ACC112 (cell line): ENCODE data around the gene DSTYK.

Source experiments
- H2AFZ ChIP-seq: fragments of 200-600 bp; sonication (generic); one replicate; pipeline ENCODE4 v1.6.0; 2017; ENCODE audit warnings: antibody characterized with exemption, low read length; ENCODE audit not compliant: unreplicated experiment
- H3K27ac ChIP-seq: fragments of 200-600 bp; sonication (generic); 2 replicates; pipeline ENCODE4 v1.5.1; 2014; ENCODE audit warnings: low read depth, mild to moderate bottlenecking, antibody characterized with exemption, low read length, moderate library complexity
- H3K27me3 ChIP-seq: fragments of 200-600 bp; sonication (generic); 2 replicates; pipeline ENCODE4 v1.6.1; 2014; ENCODE audit warnings: mild to moderate bottlenecking, antibody characterized with exemption, low read length, moderate library complexity, mixed read lengths; ENCODE audit not compliant: insufficient read depth
- H3K36me3 ChIP-seq: fragments of 200-600 bp; sonication (generic); 2 replicates; pipeline ENCODE4 v1.6.1; 2016; ENCODE audit warnings: mild to moderate bottlenecking, antibody characterized with exemption, low read length, moderate library complexity, mixed read lengths; ENCODE audit not compliant: insufficient read depth
- H3K4me1 ChIP-seq: fragments of 200-600 bp; sonication (generic); one replicate; pipeline ENCODE4 v1.6.1; 2016; ENCODE audit warnings: low read length, mixed read lengths; ENCODE audit not compliant: insufficient read depth, unreplicated experiment, control insufficient read depth
- H3K4me3 ChIP-seq: fragments of 200-600 bp; sonication (generic); 2 replicates; pipeline ENCODE4 v1.5.1; 2014; ENCODE audit warnings: mild to moderate bottlenecking, low read depth, low read length
- H3K79me2 ChIP-seq: fragments of 200-600 bp; sonication (generic); one replicate; pipeline ENCODE4 v1.6.0; 2016; ENCODE audit warnings: low read length; ENCODE audit not compliant: control insufficient read depth, unreplicated experiment, insufficient read depth

The DSTYK gene

DNA sequence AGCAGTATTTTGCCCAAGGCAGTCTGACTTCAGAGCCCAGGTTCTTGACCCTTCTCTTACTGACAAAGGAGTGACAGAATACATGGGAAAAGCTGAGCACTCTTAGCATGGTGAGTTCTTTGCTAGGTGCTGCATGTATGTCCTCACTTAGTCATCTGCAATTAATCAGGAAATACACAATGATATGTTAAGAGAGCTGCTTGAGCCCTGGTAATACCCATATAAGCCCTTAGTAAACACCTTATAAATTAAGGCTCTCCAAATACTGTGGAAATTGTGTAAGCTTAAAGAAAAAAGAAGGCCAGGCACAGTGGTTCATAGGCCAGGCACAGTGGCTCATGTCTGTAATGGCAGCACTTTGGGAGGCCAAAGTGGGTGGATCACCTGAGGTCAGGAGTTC, 113.3 kb downstream of the DSTYK start:
- Histone ChIP-seq H3K4me3 (no peak overlapping the region), H3K79me2 (no peaks in the 10 kb centered on the region), H2AFZ (no peak overlapping the region), H3K27me3 (no peaks in the 10 kb centered on the region), H3K4me1 (no peaks in the 10 kb centered on the region), H3K36me3 (peaks cover 60% of the 10 kb centered on the region), H3K27ac (no peak overlapping the region)

DNA sequence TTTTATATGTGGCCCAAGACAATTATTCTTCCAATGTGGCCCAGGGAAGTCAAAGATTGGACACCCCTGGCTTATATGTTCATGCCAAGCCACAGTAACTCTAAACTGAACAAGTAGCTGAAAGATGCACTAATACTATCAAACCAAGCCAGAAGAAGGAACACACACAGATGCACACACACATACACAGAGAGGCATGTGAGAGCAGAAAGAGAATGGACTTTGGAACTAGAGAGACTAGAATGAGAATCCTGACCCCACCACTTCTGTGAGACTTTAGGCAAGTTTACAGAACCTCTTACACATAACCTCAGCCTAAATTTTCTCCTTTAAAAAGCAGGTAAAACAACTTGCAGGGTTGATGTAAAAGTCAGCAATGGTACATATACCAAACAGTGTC, 116.1 kb downstream of the DSTYK start:
- Histone ChIP-seq H3K4me1 (peaks cover 5% of the 10 kb centered on the region), H2AFZ (no peak overlapping the region), H3K27me3 (no peaks in the 10 kb centered on the region), H3K36me3 (peaks cover 48% of the 10 kb centered on the region), H3K79me2 (no peaks in the 10 kb centered on the region), H3K27ac (no peak overlapping the region), H3K4me3 (no peak overlapping the region)
